Mesenchymal stem cell (in vitro differentiated cells and primary cell): Measurements from ENCODE around the gene SLC25A21.

ENCODE experiments used
- DNase-seq: peaks from one replicate; pipeline ENCODE4 v3.0.0-alpha.2; 2013
- H2AFZ ChIP-seq: one replicate; pipeline ENCODE4 v1.6.1; 2013; ENCODE audit warnings: low read depth, mild to moderate bottlenecking, control low read depth, inconsistent platforms, low read length, moderate library complexity
- H2AK5ac ChIP-seq: 2 replicates; pipeline ENCODE4 v1.6.1; 2013; ENCODE audit warnings: low read length, moderate library complexity, mild to moderate bottlenecking, inconsistent platforms; ENCODE audit not compliant: severe bottlenecking
- H2BK120ac ChIP-seq: one replicate; pipeline ENCODE4 v1.6.1; 2013; ENCODE audit warnings: low read depth, mild to moderate bottlenecking, inconsistent platforms, low read length, moderate library complexity
- H2BK12ac ChIP-seq, 2 experiments: one replicate each; pipeline ENCODE4 v1.6.1; 2013; ENCODE audit warnings: inconsistent platforms in 2 of 2, low read length in 2 of 2, mild to moderate bottlenecking in 2 of 2, moderate library complexity in 2 of 2, control low read depth in 1 of 2
- H2BK15ac ChIP-seq: one replicate; pipeline ENCODE4 v1.6.1; 2013; ENCODE audit warnings: mild to moderate bottlenecking, low read depth, inconsistent platforms; ENCODE audit not compliant: poor library complexity, severe bottlenecking
- H2BK5ac ChIP-seq: 2 replicates; pipeline ENCODE4 v1.6.1; 2013; ENCODE audit warnings: low read depth, mild to moderate bottlenecking, low read length, control low read depth, inconsistent platforms; ENCODE audit not compliant: poor library complexity, severe bottlenecking
- H3K14ac ChIP-seq, 2 experiments: one replicate each; pipeline ENCODE4 v1.6.1; 2013; ENCODE audit warnings: inconsistent platforms in 2 of 2, low read length in 2 of 2, control low read depth in 1 of 2, mild to moderate bottlenecking in 1 of 2, moderate library complexity in 1 of 2
- H3K18ac ChIP-seq, 2 experiments: one replicate each; pipeline ENCODE4 v1.6.1; 2013; ENCODE audit warnings: inconsistent platforms in 2 of 2, low read length in 2 of 2, control low read depth in 1 of 2, low read depth in 1 of 2, mild to moderate bottlenecking in 1 of 2
- H3K23ac ChIP-seq, 2 experiments: one replicate each; pipeline ENCODE4 v1.6.1; 2013; ENCODE audit warnings: inconsistent platforms in 2 of 2, low read length in 2 of 2, mild to moderate bottlenecking in 2 of 2, moderate library complexity in 2 of 2, control low read depth in 1 of 2
- H3K27ac ChIP-seq: 2 replicates; pipeline ENCODE4 v1.5.1; 2013; ENCODE audit warnings: mild to moderate bottlenecking, moderate library complexity, low read length, control low read depth, inconsistent platforms; ENCODE audit not compliant: poor library complexity, severe bottlenecking
- H3K27me3 ChIP-seq, 2 experiments: 2 replicates each; pipeline versions ENCODE4 v1.6.1 to v1.7.0; 2013; ENCODE audit warnings: low read length in 2 of 2, mild to moderate bottlenecking in 2 of 2, moderate library complexity in 2 of 2, control low read depth in 1 of 2, inconsistent platforms in 1 of 2; ENCODE audit not compliant: control insufficient read depth in 1 of 2, insufficient read depth in 1 of 2
- H3K36me3 ChIP-seq, 2 experiments: 2 replicates each; pipeline versions ENCODE4 v1.6.1 to v1.7.0; 2013; ENCODE audit warnings: low read length in 2 of 2, control low read depth in 1 of 2, inconsistent platforms in 1 of 2, low read depth in 1 of 2, mild to moderate bottlenecking in 1 of 2; ENCODE audit not compliant: insufficient read depth in 2 of 2, control insufficient read depth in 1 of 2
- H3K4ac ChIP-seq, 2 experiments: one replicate each; pipeline ENCODE4 v1.6.1; 2013; ENCODE audit warnings: inconsistent platforms in 2 of 2, low read length in 2 of 2, mild to moderate bottlenecking in 2 of 2, moderate library complexity in 2 of 2, control low read depth in 1 of 2, low read depth in 1 of 2
- H3K4me1 ChIP-seq: 2 replicates; pipeline ENCODE4 v1.6.1; 2013; ENCODE audit warnings: low read depth, low read length, control low read depth; ENCODE audit not compliant: control insufficient read depth, insufficient read depth
- H3K4me2 ChIP-seq: 2 replicates; pipeline ENCODE4 v1.6.1; 2013; ENCODE audit warnings: low read length, mild to moderate bottlenecking, inconsistent platforms; ENCODE audit not compliant: poor library complexity, severe bottlenecking
- H3K4me3 ChIP-seq, 2 experiments: 2 replicates each; pipeline versions ENCODE4 v1.5.1 to v1.7.0; 2013; ENCODE audit warnings: low read length in 2 of 2, mild to moderate bottlenecking in 2 of 2, control low read depth in 1 of 2, low read depth in 1 of 2; ENCODE audit not compliant: insufficient read depth in 1 of 2
- H3K79me1 ChIP-seq: replicated peaks from 2 replicates; pipeline ENCODE4 v1.6.1; 2013; ENCODE audit warnings: mild to moderate bottlenecking, control low read depth, low read length, inconsistent platforms; ENCODE audit not compliant: poor library complexity, severe bottlenecking
- H3K9ac ChIP-seq: 2 replicates; pipeline ENCODE4 v1.7.0; 2013; ENCODE audit warnings: mild to moderate bottlenecking, low read length, moderate library complexity
- H3K9me3 ChIP-seq: 2 replicates; pipeline ENCODE4 v1.7.0; 2013; ENCODE audit warnings: mild to moderate bottlenecking, low read length; ENCODE audit not compliant: control insufficient read depth
- H4K8ac ChIP-seq: one replicate; pipeline ENCODE4 v1.6.1; 2013; ENCODE audit warnings: inconsistent platforms, mild to moderate bottlenecking, low read length, moderate library complexity
- H4K91ac ChIP-seq: one replicate; pipeline ENCODE4 v1.6.1; 2013; ENCODE audit warnings: mild to moderate bottlenecking, low read length, inconsistent platforms
- WGBS: methylation state at CpG from one replicate; pipeline ENCODE4 v1.1.7; 2013; ENCODE audit warnings: mixed read lengths; 5-methylcytosine and 5-hydroxymethylcytosine counted together

SLC25A21 gene

DNA sequence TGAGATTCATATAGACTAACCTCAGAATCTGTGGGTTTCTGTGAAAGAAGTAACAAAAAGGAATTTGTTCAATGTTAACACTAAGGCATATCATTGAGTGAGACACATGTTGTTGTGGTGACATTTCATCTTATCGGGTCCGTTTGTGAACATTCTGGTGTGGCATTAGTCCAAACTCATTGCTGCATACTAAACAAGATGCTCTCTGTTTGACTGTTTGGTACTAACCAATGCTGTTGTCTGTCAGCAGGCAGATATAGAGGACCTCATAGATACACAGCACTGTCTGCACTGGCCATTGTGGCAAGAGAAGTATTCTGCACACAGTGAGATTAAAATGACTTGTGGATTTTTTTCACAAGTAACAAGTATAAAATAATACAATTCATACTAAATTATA, 41.2 kb downstream of the SLC25A21 start:
- no peak overlapping the region for H3K4me3 ChIP-seq
- H3K14ac ChIP-seq = no peak overlapping the region
- H3K18ac ChIP-seq = no peak overlapping the region
- H3K4me2 ChIP-seq = no peak overlapping the region
- H2AFZ ChIP-seq = no peak overlapping the region
- H4K8ac ChIP-seq = no peak overlapping the region
- no peak overlapping the region for H2AK5ac ChIP-seq
- no peak for DNase-seq
- H2BK15ac ChIP-seq = no peak overlapping the region
- no peak overlapping the region for H2BK120ac ChIP-seq
- no peak overlapping the region for H3K23ac ChIP-seq
- no peak overlapping the region for H3K9ac ChIP-seq
- no peaks in the 10 kb centered on the region for H3K9me3 ChIP-seq
- H3K4ac ChIP-seq = no peak overlapping the region
- no peak overlapping the region for H3K27ac ChIP-seq
- H2BK12ac ChIP-seq = no peak overlapping the region
- no peaks in the 10 kb centered on the region for H3K36me3 ChIP-seq
- H3K4me1 ChIP-seq = no peaks in the 10 kb centered on the region
- WGBS = 78% methylated on average over 2 of the region's 2 CpGs
- H4K91ac ChIP-seq = no peak overlapping the region
- no peaks in the 10 kb centered on the region for H3K27me3 ChIP-seq
- peaks cover 1% of the 10 kb centered on the region for H3K79me1 ChIP-seq
- no peak overlapping the region for H2BK5ac ChIP-seq

DNA sequence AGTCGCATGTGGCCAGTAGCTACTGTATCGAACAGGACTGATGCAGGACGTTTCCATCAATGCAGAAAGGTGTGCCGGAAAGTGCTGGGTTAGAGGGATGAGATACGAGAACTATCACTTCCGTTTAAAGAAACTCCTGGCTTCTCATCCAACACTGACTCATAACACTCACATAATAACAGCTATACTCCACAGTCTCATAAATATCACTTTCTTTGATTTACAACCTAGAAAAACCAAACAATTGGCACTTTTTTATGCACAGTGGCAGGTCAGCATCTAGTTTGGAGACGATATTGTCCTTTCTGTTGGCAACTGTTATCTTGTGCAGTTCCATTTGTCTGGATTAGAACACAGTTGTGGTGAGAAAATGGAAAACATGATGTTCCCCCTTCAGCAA, 43.4 kb downstream of the SLC25A21 start:
- H2BK120ac ChIP-seq = no peak overlapping the region
- H3K14ac ChIP-seq = no peak overlapping the region
- no peak overlapping the region for H3K9ac ChIP-seq
- peaks cover 2% of the 10 kb centered on the region for H3K4me1 ChIP-seq
- 83% methylated on average over 7 of the region's 7 CpGs for WGBS
- H3K79me1 ChIP-seq = peaks cover 2% of the 10 kb centered on the region
- no peak for DNase-seq
- H2BK5ac ChIP-seq = no peak overlapping the region
- no peak overlapping the region for H3K4ac ChIP-seq
- H3K4me3 ChIP-seq = peak overlapping the region in 1 of 2 experiments; percentile 29
- no peak overlapping the region for H2BK12ac ChIP-seq
- H3K9me3 ChIP-seq = no peaks in the 10 kb centered on the region
- H4K91ac ChIP-seq = no peak overlapping the region
- peak overlapping the region; percentile 54 for H2AK5ac ChIP-seq
- H2BK15ac ChIP-seq = no peak overlapping the region
- H3K23ac ChIP-seq = no peak overlapping the region
- no peak overlapping the region for H2AFZ ChIP-seq
- H3K4me2 ChIP-seq = no peak overlapping the region
- H3K18ac ChIP-seq = no peak overlapping the region
- no peaks in the 10 kb centered on the region for H3K27me3 ChIP-seq
- no peak overlapping the region for H3K27ac ChIP-seq
- H4K8ac ChIP-seq = no peak overlapping the region
- H3K36me3 ChIP-seq = no peaks in the 10 kb centered on the region

DNA sequence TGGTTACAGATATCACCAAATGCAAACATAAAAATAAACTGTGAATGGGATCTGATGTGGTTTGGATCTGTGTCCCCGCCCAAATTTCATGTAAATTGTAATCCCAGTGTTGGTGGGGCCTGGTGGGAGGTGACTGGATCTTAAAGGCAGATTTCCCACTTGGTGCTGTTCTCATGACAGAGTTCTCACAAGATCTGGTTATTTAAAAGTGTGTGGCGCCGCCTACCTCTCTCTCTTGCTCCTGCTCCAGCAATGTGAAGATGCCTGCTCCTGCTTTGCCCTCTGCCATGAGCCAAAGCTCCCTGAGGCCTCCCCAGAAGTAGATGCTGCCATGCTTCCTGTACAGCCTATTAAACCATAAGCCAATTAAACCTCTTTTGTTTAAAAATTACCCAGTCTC, 47.8 kb downstream of the SLC25A21 start:
- H4K8ac ChIP-seq = no peak overlapping the region
- DNase-seq = no peak
- no peak overlapping the region for H3K4me2 ChIP-seq
- no peaks in the 10 kb centered on the region for H3K9me3 ChIP-seq
- H2BK120ac ChIP-seq = no peak overlapping the region
- H3K14ac ChIP-seq = no peak overlapping the region
- no peak overlapping the region for H2BK5ac ChIP-seq
- peaks cover 4% of the 10 kb centered on the region for H3K79me1 ChIP-seq
- H2BK12ac ChIP-seq = peak overlapping the region in 1 of 2 experiments; percentile 52
- H2BK15ac ChIP-seq = no peak overlapping the region
- no peak overlapping the region for H3K27ac ChIP-seq
- H3K9ac ChIP-seq = no peak overlapping the region
- peak overlapping the region in 1 of 2 experiments; percentile 40 for H3K18ac ChIP-seq
- H4K91ac ChIP-seq = no peak overlapping the region
- WGBS = 86% methylated on average over 3 of the region's 3 CpGs
- H3K4me3 ChIP-seq = no peak overlapping the region
- no peaks in the 10 kb centered on the region for H3K36me3 ChIP-seq
- no peak overlapping the region for H3K4ac ChIP-seq
- peak overlapping the region; percentile 77 for H2AK5ac ChIP-seq
- peak overlapping the region in 1 of 2 experiments; percentile 96 for H3K23ac ChIP-seq
- no peak overlapping the region for H2AFZ ChIP-seq
- H3K4me1 ChIP-seq = peaks cover 2% of the 10 kb centered on the region
- no peaks in the 10 kb centered on the region for H3K27me3 ChIP-seq

DNA sequence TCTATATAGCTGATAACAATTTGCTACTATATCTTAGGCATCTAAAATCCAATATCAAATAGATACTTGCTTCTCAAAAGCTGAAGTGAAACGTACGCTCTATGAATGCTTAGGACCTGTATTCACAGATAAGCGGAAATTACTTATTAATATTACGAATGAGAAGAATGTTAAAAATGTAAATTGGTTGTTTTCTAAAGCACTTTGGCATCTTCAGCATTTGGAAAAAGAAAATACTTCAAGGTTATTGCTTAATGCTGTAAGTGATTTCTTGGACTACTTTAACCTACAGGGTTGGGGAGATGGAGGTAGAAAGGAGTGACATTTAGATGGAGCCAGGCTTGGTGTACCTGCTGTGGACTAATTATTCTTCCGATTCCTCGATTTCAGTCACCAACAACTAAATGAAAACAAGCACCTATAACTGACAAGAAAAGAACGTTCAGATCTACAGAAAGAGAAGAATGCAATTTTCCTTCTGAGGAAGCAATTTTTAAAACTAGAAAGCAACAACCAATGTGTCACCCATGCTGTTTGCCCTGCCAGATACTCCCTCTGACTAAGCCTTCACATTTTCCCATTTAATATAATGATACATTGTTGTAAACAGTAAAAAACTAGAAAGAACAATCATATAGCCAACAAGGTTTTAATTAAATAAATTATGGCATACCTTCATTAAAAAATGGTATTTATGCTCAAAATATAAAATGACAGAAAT, 49.3 kb downstream of the SLC25A21 start:
- no peak overlapping the region for H2BK120ac ChIP-seq
- no peaks in the 10 kb centered on the region for H3K27me3 ChIP-seq
- no peak overlapping the region for H4K91ac ChIP-seq
- peak overlapping the region; percentile 92 for H3K27ac ChIP-seq
- no peak overlapping the region for H3K23ac ChIP-seq
- H2AK5ac ChIP-seq = no peak overlapping the region
- WGBS = 79% methylated on average over 7 of the region's 7 CpGs
- no peak overlapping the region for H3K14ac ChIP-seq
- no peak overlapping the region for H2AFZ ChIP-seq
- no peak overlapping the region for H4K8ac ChIP-seq
- H3K9me3 ChIP-seq = no peaks in the 10 kb centered on the region
- peak overlapping the region; percentile 57 for H2BK5ac ChIP-seq
- H3K18ac ChIP-seq = no peak overlapping the region
- no peak for DNase-seq
- no peak overlapping the region for H3K4me2 ChIP-seq
- H3K4ac ChIP-seq = no peak overlapping the region
- no peaks in the 10 kb centered on the region for H3K36me3 ChIP-seq
- H3K4me3 ChIP-seq = no peak overlapping the region
- no peak overlapping the region for H2BK15ac ChIP-seq
- H3K9ac ChIP-seq = no peak overlapping the region
- H2BK12ac ChIP-seq = no peak overlapping the region
- H3K79me1 ChIP-seq = peaks cover 4% of the 10 kb centered on the region
- H3K4me1 ChIP-seq = peaks cover 2% of the 10 kb centered on the region
